Measurements from ENCODE around the gene ZNF227. TPM values are rescaled to one million over a fixed set of nuclear protein-coding genes. Genes with fewer than 3 reads are reported as not detected.

Gene ZNF227
- total RNA-seq, 1 experiment from 2014 or later: 18.5 TPM

GRCh38 chr19:44255705-44256411, 43.5 kb downstream of the ZNF227 start (continued):
- TF ChIP-seq, protein P1, sequence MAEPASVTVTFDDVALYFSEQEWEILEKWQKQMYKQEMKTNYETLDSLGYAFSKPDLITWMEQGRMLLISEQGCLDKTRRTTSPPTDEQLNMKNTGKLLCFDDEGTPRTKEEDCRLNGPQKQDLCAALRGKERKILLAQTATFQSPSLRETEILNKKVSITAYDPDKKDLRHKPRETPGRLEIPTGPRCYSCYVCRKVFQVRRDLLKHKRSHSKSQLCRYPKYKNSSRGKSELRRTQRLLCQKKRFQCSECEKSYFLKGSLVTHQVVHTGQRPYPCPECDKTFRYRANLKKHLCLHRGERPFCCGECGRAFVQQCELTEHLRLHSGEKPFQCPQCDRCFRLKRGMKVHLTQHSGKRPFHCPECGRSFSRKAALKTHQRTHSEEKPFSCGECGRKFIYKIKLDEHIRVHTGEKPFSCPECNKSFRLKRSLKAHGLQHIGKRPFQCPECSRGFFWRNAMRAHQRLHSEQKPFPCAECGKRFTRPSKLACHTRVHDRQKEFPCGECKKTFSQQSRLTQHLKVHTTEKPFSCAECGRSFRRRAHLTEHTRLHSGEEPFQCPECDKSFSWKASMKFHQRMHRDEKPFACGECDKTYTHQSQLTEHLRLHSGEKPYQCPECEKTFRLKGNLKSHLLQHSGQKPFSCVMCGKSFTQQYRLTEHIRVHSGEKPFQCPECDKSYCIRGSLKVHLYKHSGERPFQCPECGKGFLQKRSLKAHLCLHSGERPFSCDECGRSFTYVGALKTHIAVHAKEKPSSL (CRISPR knock-in tag; conservative IDR thresholded peaks at IDR 0.05): no peak

DNA sequence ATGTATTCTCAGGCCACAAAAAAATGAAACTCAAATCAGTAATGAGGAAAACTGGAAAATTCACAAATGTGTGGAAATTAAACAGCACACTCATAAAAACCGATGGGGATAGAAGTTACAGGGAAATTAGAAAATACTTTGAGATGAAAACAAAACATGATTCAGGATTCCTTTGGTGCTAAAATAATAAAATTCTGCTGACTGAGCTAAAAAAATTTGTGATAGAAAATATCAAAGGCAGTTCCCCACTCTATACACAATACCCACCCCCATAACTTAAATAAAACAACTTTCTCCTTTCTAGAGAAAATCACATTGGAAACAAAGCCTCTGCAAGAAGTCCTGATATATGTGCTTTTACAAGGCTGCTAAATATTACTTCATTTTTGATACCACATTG, 45.8 kb downstream of the ZNF227 start:
- no peak overlapping the region for H3K27ac Mint-ChIP-seq
- H3K4me3 Mint-ChIP-seq: no peak overlapping the region
- peaks cover 7% of the 10 kb centered on the region for H3K27me3 Mint-ChIP-seq (ENCODE audit: low read depth)
- H3K36me3 Mint-ChIP-seq: peaks cover 24% of the 10 kb centered on the region
- H3K9me3 Mint-ChIP-seq: peaks cover 47% of the 10 kb centered on the region
- peaks cover 7% of the 10 kb centered on the region for H3K4me1 Mint-ChIP-seq
- ATAC-seq (no peak), DNase-seq (ENCODE audit: low spot score) (no peak)
- TF ChIP-seq CDX4 (CRISPR knock-in tag; IDR thresholded peaks at IDR 0.05; ENCODE audit: borderline replicate concordance): no peak
- no peak for TF ChIP-seq SOX15 (CRISPR knock-in tag; IDR thresholded peaks at IDR 0.05)
- TF ChIP-seq ATF1 (CRISPR knock-in tag; IDR thresholded peaks at IDR 0.05): no peak
- no peak for TF ChIP-seq NR2C2 (CRISPR knock-in tag; IDR thresholded peaks at IDR 0.05)
- no peak for TF ChIP-seq MXD4 (CRISPR knock-in tag; IDR thresholded peaks at IDR 0.05; ENCODE audit: borderline replicate concordance)
- TF ChIP-seq TEAD4 (CRISPR knock-in tag; IDR thresholded peaks at IDR 0.05): no peak
- TF ChIP-seq, protein P2, sequence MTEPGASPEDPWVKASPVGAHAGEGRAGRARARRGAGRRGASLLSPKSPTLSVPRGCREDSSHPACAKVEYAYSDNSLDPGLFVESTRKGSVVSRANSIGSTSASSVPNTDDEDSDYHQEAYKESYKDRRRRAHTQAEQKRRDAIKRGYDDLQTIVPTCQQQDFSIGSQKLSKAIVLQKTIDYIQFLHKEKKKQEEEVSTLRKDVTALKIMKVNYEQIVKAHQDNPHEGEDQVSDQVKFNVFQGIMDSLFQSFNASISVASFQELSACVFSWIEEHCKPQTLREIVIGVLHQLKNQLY (CRISPR knock-in tag; IDR thresholded peaks at IDR 0.05): no peak
- TF ChIP-seq, protein P3, sequence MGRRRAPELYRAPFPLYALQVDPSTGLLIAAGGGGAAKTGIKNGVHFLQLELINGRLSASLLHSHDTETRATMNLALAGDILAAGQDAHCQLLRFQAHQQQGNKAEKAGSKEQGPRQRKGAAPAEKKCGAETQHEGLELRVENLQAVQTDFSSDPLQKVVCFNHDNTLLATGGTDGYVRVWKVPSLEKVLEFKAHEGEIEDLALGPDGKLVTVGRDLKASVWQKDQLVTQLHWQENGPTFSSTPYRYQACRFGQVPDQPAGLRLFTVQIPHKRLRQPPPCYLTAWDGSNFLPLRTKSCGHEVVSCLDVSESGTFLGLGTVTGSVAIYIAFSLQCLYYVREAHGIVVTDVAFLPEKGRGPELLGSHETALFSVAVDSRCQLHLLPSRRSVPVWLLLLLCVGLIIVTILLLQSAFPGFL (CRISPR knock-in tag; IDR thresholded peaks at IDR 0.05; ENCODE audit: borderline replicate concordance): no peak
- no peak for TF ChIP-seq TCF7 (CRISPR knock-in tag; IDR thresholded peaks at IDR 0.05; ENCODE audit: low read depth)
- CTCF ChIA-PET: no interaction called here
- POLR2A ChIA-PET: no interaction called here

DNA sequence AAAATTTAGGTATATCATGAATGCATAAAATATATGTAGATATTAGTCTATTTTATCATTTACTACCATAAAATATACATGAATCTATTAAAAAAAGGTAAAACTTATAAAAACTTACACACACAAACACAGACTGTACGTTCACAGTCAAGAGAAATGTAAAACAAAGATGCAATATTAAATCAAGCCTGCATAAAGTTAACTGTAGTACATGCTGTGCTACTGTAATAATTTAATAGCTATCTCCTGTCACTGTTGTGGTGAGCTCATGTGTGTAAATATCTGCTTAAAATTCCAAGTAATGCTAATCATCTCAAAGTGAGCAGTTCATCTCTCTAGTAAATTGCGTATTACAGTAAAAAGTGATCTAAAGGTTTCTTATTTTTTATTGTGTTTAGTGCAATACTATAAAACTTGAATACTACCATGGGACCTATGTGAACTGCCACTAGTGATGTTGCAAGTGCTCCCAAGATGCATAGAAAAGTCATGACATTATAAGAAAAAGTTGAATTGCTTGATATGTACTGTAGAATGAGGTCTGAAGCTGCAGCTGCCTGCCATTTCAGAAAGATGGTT, 46.6 kb downstream of the ZNF227 start:
- Mint-ChIP-seq H3K9me3 (peaks cover 39% of the 10 kb centered on the region), H3K4me1 (peaks cover 7% of the 10 kb centered on the region), H3K36me3 (peaks cover 20% of the 10 kb centered on the region), H3K27me3 (ENCODE audit: low read depth) (peaks cover 6% of the 10 kb centered on the region), H3K27ac (no peak overlapping the region), H3K4me3 (peak overlapping the region; percentile 92)
- DNase-seq (ENCODE audit: low spot score): no peak
- ChIA-PET POLR2A (no interaction called here), CTCF (no interaction called here)
- ATAC-seq: no peak
- TF ChIP-seq NR3C1 (CRISPR knock-in tag; conservative IDR thresholded peaks at IDR 0.05; ENCODE audit: low read depth): no peak
- TF ChIP-seq AFF4 (CRISPR knock-in tag; IDR thresholded peaks at IDR 0.05; ENCODE audit: borderline replicate concordance): no peak
- no peak for TF ChIP-seq ZNF232 (CRISPR knock-in tag; IDR thresholded peaks at IDR 0.05)
- no peak for TF ChIP-seq TEAD4 (CRISPR knock-in tag; IDR thresholded peaks at IDR 0.05)
- TF ChIP-seq PRDM15 (CRISPR knock-in tag; IDR thresholded peaks at IDR 0.05): no peak
- TF ChIP-seq SMAD3 (CRISPR knock-in tag; IDR thresholded peaks at IDR 0.05; ENCODE audit: borderline replicate concordance): no peak
- no peak for TF ChIP-seq ZNF416 (CRISPR knock-in tag; IDR thresholded peaks at IDR 0.05)
- TF ChIP-seq, protein P4, sequence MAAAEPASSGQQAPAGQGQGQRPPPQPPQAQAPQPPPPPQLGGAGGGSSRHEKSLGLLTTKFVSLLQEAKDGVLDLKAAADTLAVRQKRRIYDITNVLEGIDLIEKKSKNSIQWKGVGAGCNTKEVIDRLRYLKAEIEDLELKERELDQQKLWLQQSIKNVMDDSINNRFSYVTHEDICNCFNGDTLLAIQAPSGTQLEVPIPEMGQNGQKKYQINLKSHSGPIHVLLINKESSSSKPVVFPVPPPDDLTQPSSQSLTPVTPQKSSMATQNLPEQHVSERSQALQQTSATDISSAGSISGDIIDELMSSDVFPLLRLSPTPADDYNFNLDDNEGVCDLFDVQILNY (CRISPR knock-in tag; IDR thresholded peaks at IDR 0.05): no peak

Measured in WTC11 (cell line).